Fibroblast of the aortic adventitia (primary cell): ENCODE results near the gene SMIM17. TPM values are rescaled to one million over a fixed set of nuclear protein-coding genes. Genes with fewer than 3 reads are reported as not detected.

Source experiments
- DNase-seq: peaks from one replicate; pipeline ENCODE4 v3.0.0-alpha.2; 2010; ENCODE audit warnings: low read depth
- H3K4me3 ChIP-seq: 2 replicates; pipeline ENCODE4 v1.5.1; 2011; ENCODE audit warnings: low read depth, mild to moderate bottlenecking, control low read depth, low read length, moderate library complexity
- total RNA-seq: library from RNA; depleted of rRNA; stranded (reverse); fragments of >200 nt; gene quantifications from 2 replicates; pipeline ENCODE4 v1.2.3, GENCODE V29; 2012; ENCODE audit warnings: low replicate concordance
- TF ChIP-seq, protein P1 (sequence below): IDR thresholded peaks from 2 replicates; pipeline ENCODE4 v1.5.1; 2011; ENCODE audit warnings: mild to moderate bottlenecking, low read length, control low read depth, inconsistent platforms; ENCODE audit not compliant: insufficient read depth

SMIM17 gene
- 0.65 TPM in 1 of 2 replicates, not detected in the other for total RNA-seq

DNA sequence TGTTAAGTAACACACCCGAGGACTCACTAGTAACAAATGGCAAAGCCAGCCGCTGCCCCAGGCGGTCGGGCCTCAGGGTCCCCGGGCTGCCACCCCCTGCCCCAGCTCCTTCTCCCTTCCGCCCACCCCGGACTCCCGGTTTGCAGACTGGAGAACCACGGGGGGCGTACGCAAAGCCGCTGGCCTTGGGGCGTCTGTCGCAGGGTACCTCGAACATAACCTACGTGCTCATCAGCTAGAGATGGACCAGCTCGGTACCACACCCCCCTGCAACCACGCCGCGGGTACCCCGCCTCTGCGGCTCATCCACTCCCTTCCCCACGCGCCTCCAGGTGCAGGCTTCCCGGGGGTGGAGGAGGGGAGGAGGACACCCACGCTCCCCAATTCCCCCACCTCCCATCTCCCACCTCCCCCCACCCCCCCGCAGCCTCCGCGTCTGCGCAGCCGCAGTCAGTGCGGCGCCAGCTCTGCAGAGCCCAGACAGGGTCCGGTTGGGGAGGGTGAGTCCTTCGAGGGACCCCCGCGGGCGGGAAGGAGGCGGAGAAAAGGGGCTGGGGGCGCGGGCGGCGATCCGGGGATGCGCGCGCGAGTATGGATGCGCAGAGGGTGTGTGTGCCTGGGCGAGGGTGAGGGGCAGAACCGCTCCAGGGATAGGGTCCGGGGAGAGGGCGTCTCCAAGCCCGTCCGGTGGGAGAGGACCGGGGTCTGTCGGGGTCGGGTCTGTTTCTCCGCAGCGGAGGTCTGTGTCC is at the start of gene SMIM17:
SMIM17 (plus strand) TSS at position 449 of the 749 bp plus-strand sequence. CDS start 2,509 bp downstream, outside the sequence.
- no peak within 1 kb of the TSS for H3K4me3 ChIP-seq
- DNase-seq: no peak
- TF ChIP-seq, protein P1, sequence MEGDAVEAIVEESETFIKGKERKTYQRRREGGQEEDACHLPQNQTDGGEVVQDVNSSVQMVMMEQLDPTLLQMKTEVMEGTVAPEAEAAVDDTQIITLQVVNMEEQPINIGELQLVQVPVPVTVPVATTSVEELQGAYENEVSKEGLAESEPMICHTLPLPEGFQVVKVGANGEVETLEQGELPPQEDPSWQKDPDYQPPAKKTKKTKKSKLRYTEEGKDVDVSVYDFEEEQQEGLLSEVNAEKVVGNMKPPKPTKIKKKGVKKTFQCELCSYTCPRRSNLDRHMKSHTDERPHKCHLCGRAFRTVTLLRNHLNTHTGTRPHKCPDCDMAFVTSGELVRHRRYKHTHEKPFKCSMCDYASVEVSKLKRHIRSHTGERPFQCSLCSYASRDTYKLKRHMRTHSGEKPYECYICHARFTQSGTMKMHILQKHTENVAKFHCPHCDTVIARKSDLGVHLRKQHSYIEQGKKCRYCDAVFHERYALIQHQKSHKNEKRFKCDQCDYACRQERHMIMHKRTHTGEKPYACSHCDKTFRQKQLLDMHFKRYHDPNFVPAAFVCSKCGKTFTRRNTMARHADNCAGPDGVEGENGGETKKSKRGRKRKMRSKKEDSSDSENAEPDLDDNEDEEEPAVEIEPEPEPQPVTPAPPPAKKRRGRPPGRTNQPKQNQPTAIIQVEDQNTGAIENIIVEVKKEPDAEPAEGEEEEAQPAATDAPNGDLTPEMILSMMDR: no peak

DNA sequence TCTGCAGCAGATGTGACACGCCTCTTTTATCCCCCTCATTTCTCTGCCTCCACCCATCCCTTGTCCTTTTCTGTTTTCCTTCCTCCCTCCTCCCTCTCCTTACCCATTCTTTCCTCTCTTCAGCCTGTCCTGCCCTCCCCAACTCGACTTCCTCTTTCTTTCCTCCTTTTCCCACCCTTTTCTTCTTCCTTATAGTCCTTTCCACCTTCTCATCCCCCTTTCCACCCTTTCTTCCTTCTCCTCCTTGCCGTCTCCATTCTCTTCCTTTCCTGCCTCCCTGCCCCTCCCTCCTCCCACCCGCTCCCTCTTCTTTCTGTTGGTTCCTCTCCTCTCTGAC is 48.5 kb upstream of the SMIM17 start:
- no peak for DNase-seq
- peak overlapping the region; percentile 98 for H3K4me3 ChIP-seq
- TF ChIP-seq, protein P1: no peak

DNA sequence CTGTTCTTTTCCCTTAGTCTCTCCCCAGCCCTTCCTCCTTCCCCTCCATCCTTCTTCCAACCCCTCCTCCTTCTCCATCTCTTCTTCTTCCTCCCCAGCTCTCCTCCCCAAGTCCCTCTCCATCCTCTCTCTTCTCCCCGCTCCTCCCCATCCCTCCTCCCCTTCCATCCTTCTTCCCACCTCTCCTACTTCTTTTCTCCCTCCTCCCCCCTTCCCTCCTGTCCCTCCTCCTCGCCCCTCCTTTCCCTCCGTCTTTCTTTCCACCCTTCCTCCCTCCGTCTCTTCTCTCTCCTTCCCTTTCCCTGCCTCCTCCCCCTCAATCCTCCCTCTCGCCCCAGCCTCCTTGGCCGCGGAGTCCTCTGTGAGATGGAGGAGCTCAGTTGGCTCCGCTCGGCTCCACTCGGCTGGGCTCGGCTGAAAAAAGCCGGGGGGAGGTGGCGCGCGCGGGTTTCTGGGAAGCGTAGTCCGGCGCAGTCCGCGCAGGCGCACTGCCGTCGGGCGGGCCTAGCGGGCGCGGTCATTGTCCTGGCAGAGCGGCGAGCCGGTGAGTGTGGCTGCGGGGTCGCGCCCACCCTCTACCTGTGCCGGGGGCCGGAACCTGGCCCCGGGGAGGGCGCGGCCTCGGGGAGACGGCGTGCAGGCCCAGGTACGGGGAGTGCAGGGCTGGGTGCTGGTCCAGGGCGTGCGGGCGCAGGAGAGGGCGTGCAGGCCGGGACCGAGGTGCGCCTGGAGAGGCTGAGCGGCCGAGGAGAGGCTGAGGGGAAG is 48.0 kb upstream of the SMIM17 start, which contains the start of gene ZNF71:
ZNF71 (plus strand) TSS at position 520 of the 765 bp plus-strand sequence. CDS start 6,257 bp downstream, outside the sequence.
- TF ChIP-seq, protein P1: no peak
- peak; percentile 83 for DNase-seq
- H3K4me3 ChIP-seq: peak within 1 kb of the TSS; percentile 98

DNA sequence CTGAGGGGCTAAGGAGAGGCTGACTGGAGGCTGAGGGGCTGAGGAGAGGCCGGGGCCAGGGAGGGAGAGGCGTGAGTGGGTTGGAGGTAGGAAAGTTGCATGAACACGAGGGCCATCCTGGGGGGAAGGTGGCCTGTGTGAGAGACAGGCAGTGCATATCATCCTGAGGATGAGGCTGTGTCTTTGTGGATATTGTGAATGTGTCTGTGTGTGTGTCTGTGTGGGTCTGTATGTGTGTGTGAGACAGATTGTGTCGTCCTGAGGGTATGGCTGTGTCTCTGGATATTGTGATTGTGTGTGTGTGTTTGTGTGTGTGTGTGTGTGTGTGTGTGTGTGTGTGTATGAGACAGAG is 47.4 kb upstream of the SMIM17 start:
- TF ChIP-seq, protein P1: no peak
- no peak for DNase-seq

DNA sequence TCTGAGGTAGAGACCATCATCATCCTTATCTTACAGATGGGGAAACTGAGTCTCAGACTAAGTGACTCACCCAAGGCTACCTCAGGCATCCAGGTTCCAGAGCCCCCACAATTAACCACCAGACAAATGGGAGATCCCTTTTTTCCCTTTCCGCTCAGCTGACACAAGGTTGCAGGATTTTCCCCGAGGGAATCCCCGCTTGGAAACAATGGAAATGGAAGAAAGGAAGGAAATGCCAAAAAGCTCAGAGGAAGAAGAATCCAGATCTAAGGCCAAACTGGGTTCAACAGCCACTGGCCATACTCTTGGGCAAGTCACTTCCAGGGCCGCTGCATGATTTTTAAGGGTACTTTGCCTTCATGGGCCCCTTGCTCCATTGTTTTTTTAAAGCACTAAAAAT is 46.3 kb upstream of the SMIM17 start:
- no peak for DNase-seq
- TF ChIP-seq, protein P1: no peak
- H3K4me3 ChIP-seq: no peak overlapping the region

More for the DNA sequence above, 47.4 kb upstream of the SMIM17 start:
- peak overlapping the region; percentile 98 for H3K4me3 ChIP-seq

DNA sequence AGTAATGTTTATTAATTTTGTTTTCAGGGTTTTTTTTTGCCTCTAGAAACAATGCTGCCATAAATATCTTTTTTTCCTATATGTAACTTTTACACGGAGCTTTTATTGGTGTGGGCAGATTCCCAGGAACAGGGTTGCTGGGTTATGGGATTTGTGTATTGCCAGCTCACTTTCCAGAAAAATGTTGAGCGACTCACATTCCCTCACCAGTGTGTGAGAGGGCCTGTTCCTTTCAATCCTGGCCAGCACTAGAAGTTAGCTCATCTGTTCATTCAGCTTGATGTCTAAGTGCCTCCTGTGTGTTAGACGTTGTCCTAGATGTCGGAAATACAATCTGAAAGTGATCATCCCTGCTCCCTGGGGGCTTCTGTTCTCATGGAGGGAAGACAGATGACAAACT is 45.3 kb upstream of the SMIM17 start:
- H3K4me3 ChIP-seq: no peak overlapping the region
- DNase-seq: no peak
- TF ChIP-seq, protein P1: no peak
